Measurements from ENCODE around the gene CCDC167. TPM values are rescaled to one million over a fixed set of nuclear protein-coding genes. Genes with fewer than 3 reads are reported as not detected.
A peak's percentile ranks its signal among the peaks of the same experiment; 100 is the strongest.
"Not testable (repeated sequence)": the region's sequence is repeated elsewhere in the genome, so short reads cannot be mapped to it uniquely, and the experiment has no call there.

Gene CCDC167
- total RNA-seq, 6 experiments from 2014 or later: 19.0 to 23.8 (median 22.4) TPM

GRCh38 chr6:37502703-37503291 lies 3.1 kb upstream of the CCDC167 start:
- H3K9me3 Mint-ChIP-seq: no peaks in the 10 kb centered on the region
- no peaks in the 10 kb centered on the region for H3K36me3 Mint-ChIP-seq (ENCODE audit: low read depth)
- no peak for DNase-seq
- H3K4me1 Mint-ChIP-seq (ENCODE audit: low read depth): peaks cover 21% of the 10 kb centered on the region
- TF ChIP-seq CTCF (IDR thresholded peaks at IDR 0.05): no peak
- H3K4me3 Mint-ChIP-seq: no peak overlapping the region
- peaks cover 19% of the 10 kb centered on the region for H3K27me3 Mint-ChIP-seq (ENCODE audit: insufficient read depth)
- no peak overlapping the region for H3K27ac Mint-ChIP-seq

- H3K4me3 Mint-ChIP-seq: no peak overlapping the region
- no peaks in the 10 kb centered on the region for H3K9me3 Mint-ChIP-seq
- peaks cover 19% of the 10 kb centered on the region for H3K27me3 Mint-ChIP-seq (ENCODE audit: insufficient read depth)
- TF ChIP-seq CTCF (IDR thresholded peaks at IDR 0.05): no peak
- no peak overlapping the region for H3K27ac Mint-ChIP-seq
- H3K36me3 Mint-ChIP-seq (ENCODE audit: low read depth): no peaks in the 10 kb centered on the region
- DNase-seq: no peak
- H3K4me1 Mint-ChIP-seq (ENCODE audit: low read depth): peaks cover 21% of the 10 kb centered on the region
Observed at GRCh38 chr6:37501632-37502491, 2.2 kb upstream of the CCDC167 start.

- H3K36me3 Mint-ChIP-seq (ENCODE audit: low read depth); H3K4me3 Mint-ChIP-seq; H3K9me3 Mint-ChIP-seq; H3K27ac Mint-ChIP-seq; DNase-seq: not testable (repeated sequence)
- Mint-ChIP-seq H3K4me1 (ENCODE audit: low read depth) (peaks cover 21% of the 10 kb centered on the region), H3K27me3 (ENCODE audit: insufficient read depth) (peaks cover 17% of the 10 kb centered on the region)
Observed at GRCh38 chr6:37500904-37501303, 1.2 kb upstream of the CCDC167 start.

- peak overlapping the region; percentile 89 for H3K27ac Mint-ChIP-seq
- H3K9me3 Mint-ChIP-seq: no peaks in the 10 kb centered on the region
- TF ChIP-seq CTCF (IDR thresholded peaks at IDR 0.05): no peak
- H3K4me1 Mint-ChIP-seq (ENCODE audit: low read depth): peaks cover 21% of the 10 kb centered on the region
- peak overlapping the region; percentile 96 for H3K4me3 Mint-ChIP-seq
- no peak for DNase-seq
- peaks cover 17% of the 10 kb centered on the region for H3K27me3 Mint-ChIP-seq (ENCODE audit: insufficient read depth)
- no peaks in the 10 kb centered on the region for H3K36me3 Mint-ChIP-seq (ENCODE audit: low read depth)
Observed at GRCh38 chr6:37500294-37500608, 558 bp upstream of the CCDC167 start.

- Mint-ChIP-seq H3K4me1 (ENCODE audit: low read depth) (peaks cover 21% of the 10 kb centered on the region), H3K27me3 (ENCODE audit: insufficient read depth) (peaks cover 4% of the 10 kb centered on the region), H3K36me3 (ENCODE audit: low read depth) (no peaks in the 10 kb centered on the region), H3K9me3 (no peaks in the 10 kb centered on the region), H3K27ac (no peak overlapping the region), H3K4me3 (no peak overlapping the region)
- no peak for TF ChIP-seq CTCF (IDR thresholded peaks at IDR 0.05)
- no peak for DNase-seq
Observed at GRCh38 chr6:37496951-37497885, 2.5 kb downstream of the CCDC167 start.
